Measurements from ENCODE around the gene MISFA.

DNA sequence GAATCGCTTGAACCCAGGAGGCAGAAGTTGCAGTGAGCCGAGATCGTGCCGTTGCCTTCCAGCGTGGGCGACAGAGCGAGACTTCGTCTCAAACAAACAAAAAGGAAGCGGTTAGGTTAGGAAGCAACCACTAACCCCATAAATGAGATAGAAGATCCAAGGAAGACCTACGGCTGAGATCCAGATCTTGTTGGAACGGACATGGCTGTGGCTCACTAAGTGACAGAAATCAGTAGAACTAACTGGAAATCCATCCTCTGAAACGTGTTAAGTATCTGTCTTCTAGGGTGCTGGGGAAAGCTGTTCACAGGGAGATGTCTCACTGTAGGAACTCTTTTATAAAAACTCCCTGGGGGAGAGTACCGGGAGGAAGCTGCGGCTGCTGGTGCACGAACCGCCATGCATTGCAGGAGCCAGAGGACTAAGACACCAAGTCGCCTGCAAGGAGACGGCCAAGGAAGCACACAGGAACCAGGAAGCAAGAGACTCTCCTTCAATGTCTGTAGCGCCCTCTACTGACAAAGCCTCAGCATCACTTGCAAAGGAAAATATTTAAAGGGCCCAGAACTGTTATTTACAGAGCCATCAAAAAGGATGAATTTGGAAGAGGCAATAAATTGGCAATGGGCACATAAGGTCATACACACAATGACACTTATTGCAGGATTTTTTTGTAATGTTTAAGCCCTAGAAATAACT, 51.4 kb downstream of the MISFA start:
- TF ChIP-seq POLR2AphosphoS5 (IDR thresholded peaks at IDR 0.05; ENCODE audit: low read depth, low read length), result no peak
- TF ChIP-seq, protein P1, sequence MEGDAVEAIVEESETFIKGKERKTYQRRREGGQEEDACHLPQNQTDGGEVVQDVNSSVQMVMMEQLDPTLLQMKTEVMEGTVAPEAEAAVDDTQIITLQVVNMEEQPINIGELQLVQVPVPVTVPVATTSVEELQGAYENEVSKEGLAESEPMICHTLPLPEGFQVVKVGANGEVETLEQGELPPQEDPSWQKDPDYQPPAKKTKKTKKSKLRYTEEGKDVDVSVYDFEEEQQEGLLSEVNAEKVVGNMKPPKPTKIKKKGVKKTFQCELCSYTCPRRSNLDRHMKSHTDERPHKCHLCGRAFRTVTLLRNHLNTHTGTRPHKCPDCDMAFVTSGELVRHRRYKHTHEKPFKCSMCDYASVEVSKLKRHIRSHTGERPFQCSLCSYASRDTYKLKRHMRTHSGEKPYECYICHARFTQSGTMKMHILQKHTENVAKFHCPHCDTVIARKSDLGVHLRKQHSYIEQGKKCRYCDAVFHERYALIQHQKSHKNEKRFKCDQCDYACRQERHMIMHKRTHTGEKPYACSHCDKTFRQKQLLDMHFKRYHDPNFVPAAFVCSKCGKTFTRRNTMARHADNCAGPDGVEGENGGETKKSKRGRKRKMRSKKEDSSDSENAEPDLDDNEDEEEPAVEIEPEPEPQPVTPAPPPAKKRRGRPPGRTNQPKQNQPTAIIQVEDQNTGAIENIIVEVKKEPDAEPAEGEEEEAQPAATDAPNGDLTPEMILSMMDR (IDR thresholded peaks at IDR 0.05), result peak; percentile 82
- TF ChIP-seq, protein P2, sequence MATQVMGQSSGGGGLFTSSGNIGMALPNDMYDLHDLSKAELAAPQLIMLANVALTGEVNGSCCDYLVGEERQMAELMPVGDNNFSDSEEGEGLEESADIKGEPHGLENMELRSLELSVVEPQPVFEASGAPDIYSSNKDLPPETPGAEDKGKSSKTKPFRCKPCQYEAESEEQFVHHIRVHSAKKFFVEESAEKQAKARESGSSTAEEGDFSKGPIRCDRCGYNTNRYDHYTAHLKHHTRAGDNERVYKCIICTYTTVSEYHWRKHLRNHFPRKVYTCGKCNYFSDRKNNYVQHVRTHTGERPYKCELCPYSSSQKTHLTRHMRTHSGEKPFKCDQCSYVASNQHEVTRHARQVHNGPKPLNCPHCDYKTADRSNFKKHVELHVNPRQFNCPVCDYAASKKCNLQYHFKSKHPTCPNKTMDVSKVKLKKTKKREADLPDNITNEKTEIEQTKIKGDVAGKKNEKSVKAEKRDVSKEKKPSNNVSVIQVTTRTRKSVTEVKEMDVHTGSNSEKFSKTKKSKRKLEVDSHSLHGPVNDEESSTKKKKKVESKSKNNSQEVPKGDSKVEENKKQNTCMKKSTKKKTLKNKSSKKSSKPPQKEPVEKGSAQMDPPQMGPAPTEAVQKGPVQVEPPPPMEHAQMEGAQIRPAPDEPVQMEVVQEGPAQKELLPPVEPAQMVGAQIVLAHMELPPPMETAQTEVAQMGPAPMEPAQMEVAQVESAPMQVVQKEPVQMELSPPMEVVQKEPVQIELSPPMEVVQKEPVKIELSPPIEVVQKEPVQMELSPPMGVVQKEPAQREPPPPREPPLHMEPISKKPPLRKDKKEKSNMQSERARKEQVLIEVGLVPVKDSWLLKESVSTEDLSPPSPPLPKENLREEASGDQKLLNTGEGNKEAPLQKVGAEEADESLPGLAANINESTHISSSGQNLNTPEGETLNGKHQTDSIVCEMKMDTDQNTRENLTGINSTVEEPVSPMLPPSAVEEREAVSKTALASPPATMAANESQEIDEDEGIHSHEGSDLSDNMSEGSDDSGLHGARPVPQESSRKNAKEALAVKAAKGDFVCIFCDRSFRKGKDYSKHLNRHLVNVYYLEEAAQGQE (IDR thresholded peaks at IDR 0.05; ENCODE audit: insufficient read depth in 1 of 2, low read depth in 2 of 2, low read length in 1 of 2), result no peak
- TF ChIP-seq TCF7L2 (IDR thresholded peaks at IDR 0.05; ENCODE audit: low read depth, low read length), result no peak
- TF ChIP-seq SIN3A (IDR thresholded peaks at IDR 0.05; ENCODE audit: borderline replicate concordance, insufficient read depth, low read depth, low read length), result no peak
